Activated CD4-positive, alpha-beta memory T cell treated with anti-CD3 and anti-CD28 coated beads, Interleukin-2, amount 10 ng/mL, durations not matched to agents 7 days and 5 days (primary cell): Measurements from ENCODE around the gene PPAN. TPM values are rescaled to one million over a fixed set of nuclear protein-coding genes. Genes with fewer than 3 reads are reported as not detected.

ENCODE experiments used
- CTCF ChIA-PET: fragments of 350-600 bp; sonication (Branson Sonifier 250); formaldehyde crosslinking; loops from one replicate; lab custom pipeline; 2021; ENCODE audit warnings: antibody characterized with exemption, inconsistent platforms; lab: Charles Lee
- POLR2A ChIA-PET: fragments of 350-600 bp; sonication (Branson Sonifier 250); formaldehyde crosslinking; loops from one replicate; lab custom pipeline; 2021; ENCODE audit warnings: antibody characterized with exemption; lab: Charles Lee
- DNase-seq: peaks from one replicate; pipeline ENCODE4 v3.0.0-alpha.2; 2020
- H3K27ac Mint-ChIP-seq: one replicate; pipeline ENCODE4 v1.8.0; 2021; ENCODE audit warnings: mild to moderate bottlenecking, mixed read lengths
- H3K27me3 Mint-ChIP-seq: one replicate; pipeline ENCODE4 v1.8.0; 2021; ENCODE audit warnings: mixed read lengths
- H3K36me3 Mint-ChIP-seq: one replicate; pipeline ENCODE4 v1.8.0; 2021; ENCODE audit warnings: low read depth, mixed read lengths
- H3K4me1 Mint-ChIP-seq: one replicate; pipeline ENCODE4 v1.8.0; 2021; ENCODE audit warnings: mixed read lengths
- H3K4me3 Mint-ChIP-seq: one replicate; pipeline ENCODE4 v1.8.0; 2021; ENCODE audit warnings: mild to moderate bottlenecking, mixed read lengths
- H3K9me3 Mint-ChIP-seq: one replicate; pipeline ENCODE4 v1.8.0; 2021; ENCODE audit warnings: mixed read lengths
- total RNA-seq, 2 experiments: library from RNA; stranded (reverse); gene quantifications; one replicate each; pipeline ENCODE4 v1.2.3, GENCODE V29; 2021

PPAN gene
- total RNA-seq, 2 experiments from 2014 or later: 74.3 to 75.6 TPM

- ChIA-PET CTCF (no interaction called here), POLR2A (no interaction called here)
- Mint-ChIP-seq H3K27ac (no peak overlapping the region), H3K4me1 (peaks cover 18% of the 10 kb centered on the region), H3K36me3 (peaks cover 83% of the 10 kb centered on the region), H3K4me3 (no peak overlapping the region), H3K27me3 (no peaks in the 10 kb centered on the region), H3K9me3 (no peaks in the 10 kb centered on the region)
- DNase-seq: no peak
Observed at GRCh38 chr19:10149427-10149826, 43.3 kb downstream of the PPAN start.

GRCh38 chr19:10151521-10151920 is 45.4 kb downstream of the PPAN start:
- ChIA-PET POLR2A (no interaction called here), CTCF (interaction anchor here (1.3 kb wide), 1 partner anchor 98 kb away, joined by 3 read pairs; no protein-coding TSS in a partner anchor)
- H3K4me1 Mint-ChIP-seq: peaks cover 1% of the 10 kb centered on the region
- H3K27ac Mint-ChIP-seq: no peak overlapping the region
- H3K4me3 Mint-ChIP-seq: no peak overlapping the region
- DNase-seq: no peak
- H3K9me3 Mint-ChIP-seq: no peaks in the 10 kb centered on the region
- H3K36me3 Mint-ChIP-seq: peaks cover 82% of the 10 kb centered on the region
- no peaks in the 10 kb centered on the region for H3K27me3 Mint-ChIP-seq

GRCh38 chr19:10152100-10152499 is 45.9 kb downstream of the PPAN start:
- H3K4me3 Mint-ChIP-seq: no peak overlapping the region
- peaks cover 85% of the 10 kb centered on the region for H3K36me3 Mint-ChIP-seq
- H3K9me3 Mint-ChIP-seq: no peaks in the 10 kb centered on the region
- H3K4me1 Mint-ChIP-seq: no peaks in the 10 kb centered on the region
- ChIA-PET POLR2A (no interaction called here), CTCF (no interaction called here)
- no peaks in the 10 kb centered on the region for H3K27me3 Mint-ChIP-seq
- no peak for DNase-seq
- no peak overlapping the region for H3K27ac Mint-ChIP-seq

GRCh38 chr19:10155839-10156238 is 49.7 kb downstream of the PPAN start:
- Mint-ChIP-seq H3K27ac (no peak overlapping the region), H3K36me3 (peaks cover 89% of the 10 kb centered on the region), H3K4me1 (no peaks in the 10 kb centered on the region), H3K9me3 (no peaks in the 10 kb centered on the region), H3K27me3 (no peaks in the 10 kb centered on the region), H3K4me3 (no peak overlapping the region)
- DNase-seq: no peak
- ChIA-PET POLR2A (no interaction called here), CTCF (no interaction called here)

GRCh38 chr19:10158071-10158470 is 51.9 kb downstream of the PPAN start:
- CTCF ChIA-PET: no interaction called here
- no peaks in the 10 kb centered on the region for H3K4me1 Mint-ChIP-seq
- no peak overlapping the region for H3K4me3 Mint-ChIP-seq
- POLR2A ChIA-PET: interaction anchor here (0.6 kb wide), 1 partner anchor 13 kb away, joined by 3 read pairs; no protein-coding TSS in a partner anchor
- H3K9me3 Mint-ChIP-seq: no peaks in the 10 kb centered on the region
- no peaks in the 10 kb centered on the region for H3K27me3 Mint-ChIP-seq
- peaks cover 81% of the 10 kb centered on the region for H3K36me3 Mint-ChIP-seq
- no peak for DNase-seq
- H3K27ac Mint-ChIP-seq: no peak overlapping the region

- ChIA-PET POLR2A (no interaction called here), CTCF (interaction anchor here (1.1 kb wide), 1 partner anchor 38 kb away, joined by 5 read pairs; no protein-coding TSS in a partner anchor)
- Mint-ChIP-seq H3K27ac (no peak overlapping the region), H3K27me3 (no peaks in the 10 kb centered on the region), H3K4me1 (no peaks in the 10 kb centered on the region), H3K36me3 (peaks cover 82% of the 10 kb centered on the region), H3K4me3 (no peak overlapping the region), H3K9me3 (no peaks in the 10 kb centered on the region)
- DNase-seq: no peak
Observed at GRCh38 chr19:10158485-10158884, 52.3 kb downstream of the PPAN start.

- POLR2A ChIA-PET: no interaction called here
- no peak overlapping the region for H3K27ac Mint-ChIP-seq
- peaks cover 81% of the 10 kb centered on the region for H3K36me3 Mint-ChIP-seq
- no peaks in the 10 kb centered on the region for H3K9me3 Mint-ChIP-seq
- DNase-seq: no peak
- H3K27me3 Mint-ChIP-seq: no peaks in the 10 kb centered on the region
- CTCF ChIA-PET: interaction anchor here (1.1 kb wide), 1 partner anchor 39 kb away, joined by 5 read pairs; no protein-coding TSS in a partner anchor
- H3K4me3 Mint-ChIP-seq: no peak overlapping the region
- no peaks in the 10 kb centered on the region for H3K4me1 Mint-ChIP-seq
Observed at GRCh38 chr19:10159610-10160009, 53.4 kb downstream of the PPAN start.

Other genes starting within 250 kb of the PPAN start
- gene OLFM2, start 169.8 kb upstream of the PPAN start, total RNA-seq: 10 to 100 TPM in 1 of 2 experiments, 1 to 10 TPM in 1; 9.7 to 10.5 TPM
- 1 to 10 TPM; 1.1 TPM for gene COL5A3, start 95.9 kb upstream of the PPAN start, total RNA-seq
- not detected for gene RDH8, start 92.9 kb upstream of the PPAN start, total RNA-seq
- 100 to 1,000 TPM; 103 to 108 TPM for gene SHFL, start 20.0 kb upstream of the PPAN start, total RNA-seq
- 1 to 10 TPM; 2.4 TPM for gene ANGPTL6, start 3.7 kb upstream of the PPAN start, total RNA-seq
- gene P2RY11, start 5.3 kb downstream of the PPAN start, total RNA-seq: 10 to 100 TPM; 33.2 to 33.5 TPM
- 100 to 1,000 TPM; 202 to 203 TPM for gene EIF3G, start 13.5 kb downstream of the PPAN start, total RNA-seq
- gene DNMT1, start 88.6 kb downstream of the PPAN start, total RNA-seq: 100 to 1,000 TPM; 314 to 331 TPM
- gene S1PR2, start 125.0 kb downstream of the PPAN start, total RNA-seq: 10 to 100 TPM in 1 of 2 experiments, 1 to 10 TPM in 1; 9.5 to 10.6 TPM
- gene MRPL4, start 145.9 kb downstream of the PPAN start, total RNA-seq: 10 to 100 TPM; 55.4 to 58.6 TPM
- 10 to 100 TPM; 23.8 to 24.3 TPM for gene ICAM1, start 164.8 kb downstream of the PPAN start, total RNA-seq
- 1 to 10 TPM; 1.5 to 2.0 TPM for gene ICAM4, start 180.6 kb downstream of the PPAN start, total RNA-seq
- gene ICAM5, start 183.6 kb downstream of the PPAN start, total RNA-seq: 1 to 10 TPM in 1 of 2 experiments, under 1 TPM in 1; 0.53 to 1.1 TPM
- 1 to 10 TPM; 1.0 to 1.4 TPM for gene ZGLP1, start 203.5 kb downstream of the PPAN start, total RNA-seq
- gene FDX2, start 209.7 kb downstream of the PPAN start, total RNA-seq: 1 to 10 TPM; 3.5 to 3.7 TPM
- gene RAVER1, start 227.2 kb downstream of the PPAN start, total RNA-seq: 10 to 100 TPM; 62.1 to 68.6 TPM
- gene ICAM3, start 233.3 kb downstream of the PPAN start, total RNA-seq: 100 to 1,000 TPM; 223 to 237 TPM